Gastrocnemius medialis (tissue), 4 donors: Measurements from ENCODE around the gene PGAP1. TPM values are rescaled to one million over a fixed set of nuclear protein-coding genes. Genes with fewer than 3 reads are reported as not detected.
A peak's percentile ranks its signal among the peaks of the same experiment; 100 is the strongest.

Experiments used
- ATAC-seq, 2 donors: fragments of 150-250 bp; one replicate each; pipeline ENCODE4 v1.9.1; 2016
- DNase-seq, 2 donors: peaks; one replicate each; pipeline ENCODE4 v3.0.0-alpha.2; 2019
- H3K27ac ChIP-seq, 4 donors: fragments of 200-600 bp; sonication (generic); 1 replicate in 1 of 4; 2 replicates in 3 of 4; pipeline ENCODE4 v1.5.1; 2016 to 2018; ENCODE audit warnings: mild to moderate bottlenecking in 2 of 4, moderate library complexity in 1 of 4
- H3K27me3 ChIP-seq, 3 donors: fragments of 200-600 bp; sonication (generic) in 2 of 3; 1 replicate in 1 of 3; 2 replicates in 2 of 3; pipeline versions ENCODE4 v1.5.1 to v1.6.0; 2016 to 2019; ENCODE audit warnings: mild to moderate bottlenecking in 1 of 3, moderate library complexity in 1 of 3
- H3K36me3 ChIP-seq, 2 donors: fragments of 200-600 bp; sonication (generic) in 1 of 2; one replicate each; pipeline ENCODE4 v1.5.1; 2017 to 2018
- H3K4me1 ChIP-seq, 2 donors: fragments of 200-600 bp; sonication (generic) in 1 of 2; one replicate each; pipeline ENCODE4 v1.5.1; 2016 to 2017; ENCODE audit warnings: mild to moderate bottlenecking in 2 of 2
- H3K4me3 ChIP-seq, 4 donors: fragments of 200-600 bp; sonication (generic) in 3 of 4; 1 replicate in 1 of 4; 2 replicates in 3 of 4; pipeline ENCODE4 v1.5.1; 2016 to 2019; ENCODE audit warnings: mild to moderate bottlenecking in 2 of 4
- H3K9me3 ChIP-seq, 3 donors: fragments of 200-600 bp; sonication (generic) in 2 of 3; 1 replicate in 1 of 3; 2 replicates in 2 of 3; pipeline ENCODE4 v1.5.1; 2016 to 2019
- POLR2A ChIP-seq, 2 donors: fragments of 450-650 bp; IDR thresholded peaks; one replicate each; pipeline ENCODE4 v1.6.1; 2017; ENCODE audit warnings: antibody characterized with exemption in 2 of 2, mild to moderate bottlenecking in 2 of 2, moderate library complexity in 2 of 2
- in situ Hi-C, 4 donors: fragments of 200-750 bp; cut with MboI; loops; one replicate each; pipeline versions ENCODE4 v1.15.0 to v1.8.0; 2017; ENCODE audit warnings: low sequenced_read_pairs in 4 of 4
- intact Hi-C: fragments of 100-400 bp; cut with DNase I; formaldehyde crosslinking; loops from one replicate; pipeline ENCODE4 v1.15.1; 2023; ENCODE audit warnings: low total_unique reads
- total RNA-seq, 4 donors: library from RNA; depleted of rRNA; stranded (reverse); fragments of >200 nt; gene quantifications; one replicate each; pipeline versions ENCODE4 v1.1.0 to v1.2.3, GENCODE V29; 2016
- TF ChIP-seq, protein P1 (sequence below), 5 experiments: fragments of 450-650 bp in 3 of 5; fragments of 200-600 bp in 2 of 5; sonication (generic) in 2 of 5; IDR thresholded peaks in 4 of 5; conservative IDR thresholded peaks in 1 of 5; 1 replicate in 4 of 5; 2 replicates in 1 of 5; pipeline ENCODE4 v1.5.1; 2016 to 2019; ENCODE audit warnings: antibody characterized with exemption in 5 of 5, mild to moderate bottlenecking in 3 of 5, moderate library complexity in 3 of 5

Gene PGAP1
- total RNA-seq, 4 donors from 2014 or later: 1.3 to 3.7 (median 1.8) TPM

DNA sequence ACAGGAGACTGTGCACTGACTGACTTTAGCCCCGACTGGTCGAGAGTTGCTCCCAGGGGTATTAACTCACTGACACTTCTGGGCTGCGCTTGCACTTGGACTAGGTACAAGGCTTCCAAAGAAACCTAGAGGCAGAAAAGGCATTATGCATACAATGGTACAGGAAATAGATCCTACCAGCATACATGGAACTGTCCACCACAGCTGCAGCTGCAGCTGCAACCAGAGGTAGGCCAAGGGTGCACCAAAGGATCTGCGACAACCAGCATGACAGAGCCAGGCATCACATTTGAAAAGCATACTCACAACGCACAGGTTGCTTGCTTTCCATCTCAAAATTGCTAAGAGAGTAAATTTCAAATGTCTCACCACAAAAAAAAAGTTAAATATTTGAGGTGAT is 22.6 kb upstream of the PGAP1 start:
- Histone ChIP-seq H3K27ac (no peak overlapping the region), H3K27me3 (no peaks in the 10 kb centered on the region), H3K36me3 (no peaks in the 10 kb centered on the region), H3K4me1 (no peaks in the 10 kb centered on the region), H3K4me3 (no peak overlapping the region), H3K9me3 (no peaks in the 10 kb centered on the region)
- DNase-seq (no peak), ATAC-seq (no peak)
- no peak for TF ChIP-seq POLR2A (IDR thresholded peaks at IDR 0.05)
- TF ChIP-seq, protein P1, sequence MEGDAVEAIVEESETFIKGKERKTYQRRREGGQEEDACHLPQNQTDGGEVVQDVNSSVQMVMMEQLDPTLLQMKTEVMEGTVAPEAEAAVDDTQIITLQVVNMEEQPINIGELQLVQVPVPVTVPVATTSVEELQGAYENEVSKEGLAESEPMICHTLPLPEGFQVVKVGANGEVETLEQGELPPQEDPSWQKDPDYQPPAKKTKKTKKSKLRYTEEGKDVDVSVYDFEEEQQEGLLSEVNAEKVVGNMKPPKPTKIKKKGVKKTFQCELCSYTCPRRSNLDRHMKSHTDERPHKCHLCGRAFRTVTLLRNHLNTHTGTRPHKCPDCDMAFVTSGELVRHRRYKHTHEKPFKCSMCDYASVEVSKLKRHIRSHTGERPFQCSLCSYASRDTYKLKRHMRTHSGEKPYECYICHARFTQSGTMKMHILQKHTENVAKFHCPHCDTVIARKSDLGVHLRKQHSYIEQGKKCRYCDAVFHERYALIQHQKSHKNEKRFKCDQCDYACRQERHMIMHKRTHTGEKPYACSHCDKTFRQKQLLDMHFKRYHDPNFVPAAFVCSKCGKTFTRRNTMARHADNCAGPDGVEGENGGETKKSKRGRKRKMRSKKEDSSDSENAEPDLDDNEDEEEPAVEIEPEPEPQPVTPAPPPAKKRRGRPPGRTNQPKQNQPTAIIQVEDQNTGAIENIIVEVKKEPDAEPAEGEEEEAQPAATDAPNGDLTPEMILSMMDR (IDR thresholded peaks at IDR 0.05 in 4 of 5, conservative IDR thresholded peaks at IDR 0.05 in 1 of 5): no peak
- in situ Hi-C loops (no loop called here), intact Hi-C loops (no loop called here)

DNA sequence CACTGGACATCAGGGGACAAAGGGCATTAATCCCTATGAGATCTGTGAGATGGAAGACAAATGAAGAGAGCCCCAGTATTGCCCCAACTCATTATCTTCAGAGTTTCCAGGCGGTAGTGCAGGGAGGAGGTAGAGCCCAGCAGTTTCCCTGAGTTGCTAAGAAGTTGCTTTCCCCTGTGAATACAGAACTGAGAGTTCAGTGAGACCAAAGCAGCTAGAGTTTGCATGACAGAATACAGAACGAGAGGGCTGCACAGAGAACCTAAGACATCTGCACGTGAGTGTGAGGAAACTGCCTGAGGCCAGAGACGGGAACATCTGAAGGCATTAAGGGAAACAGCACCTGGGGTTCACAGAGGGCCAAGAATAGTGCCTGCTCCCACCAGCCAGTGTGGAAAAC is 18.1 kb upstream of the PGAP1 start:
- H3K9me3 ChIP-seq: no peaks in the 10 kb centered on the region
- intact Hi-C loops: no loop called here
- no peaks in the 10 kb centered on the region for H3K36me3 ChIP-seq
- H3K4me3 ChIP-seq: no peak overlapping the region
- in situ Hi-C loops: no loop called here
- peaks cover 5 to 7% of the 10 kb centered on the region in 2 donors for H3K4me1 ChIP-seq
- ATAC-seq (no peak), DNase-seq (no peak)
- no peak overlapping the region for H3K27ac ChIP-seq
- no peaks in the 10 kb centered on the region for H3K27me3 ChIP-seq
- no peak for TF ChIP-seq POLR2A (IDR thresholded peaks at IDR 0.05)
- TF ChIP-seq, protein P1 (IDR thresholded peaks at IDR 0.05 in 4 of 5, conservative IDR thresholded peaks at IDR 0.05 in 1 of 5): no peak

DNA sequence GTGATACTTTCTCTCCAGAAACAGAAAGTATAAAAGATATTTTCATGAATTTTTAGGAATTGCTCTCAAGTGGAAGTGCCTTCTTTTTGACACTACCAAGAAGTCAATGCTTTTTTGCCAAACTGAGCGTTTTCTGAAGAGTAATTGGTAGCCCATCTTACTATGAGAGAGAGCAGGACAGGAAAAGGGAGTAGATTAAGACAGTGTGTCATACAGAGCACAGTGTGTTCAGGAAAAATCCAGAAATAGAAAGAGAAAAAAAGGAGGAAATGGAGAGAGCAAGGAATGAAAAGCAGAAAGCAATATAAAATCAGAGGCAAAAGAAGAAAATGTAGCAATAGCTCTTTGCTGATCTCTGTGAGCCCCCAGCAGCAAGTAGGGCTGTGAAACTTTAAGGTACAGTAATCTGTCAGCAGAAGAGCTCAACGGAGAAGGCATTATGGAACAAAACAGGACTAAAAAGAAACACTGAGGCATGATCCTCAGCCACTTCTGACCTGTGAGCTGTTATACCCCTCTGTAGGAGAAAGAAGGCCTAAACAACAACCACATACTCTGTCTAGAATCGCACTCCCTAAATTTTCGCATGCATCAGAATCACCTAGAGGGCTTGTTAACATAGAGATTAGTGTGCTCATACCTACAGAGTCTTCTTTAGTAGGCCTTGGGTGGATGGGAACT is 15.0 kb upstream of the PGAP1 start:
- Histone ChIP-seq H3K27me3 (no peaks in the 10 kb centered on the region), H3K9me3 (no peaks in the 10 kb centered on the region), H3K27ac (peak overlapping the region in 1 of 4 donors; percentile 3), H3K4me1 (peaks cover 5 to 7% of the 10 kb centered on the region in 2 donors), H3K36me3 (no peaks in the 10 kb centered on the region), H3K4me3 (no peak overlapping the region)
- ATAC-seq (peak in 1 of 2 donors; percentile 77), DNase-seq (no peak)
- intact Hi-C loops: no loop called here
- in situ Hi-C loops: no loop called here
- TF ChIP-seq, protein P1 (IDR thresholded peaks at IDR 0.05 in 4 of 5, conservative IDR thresholded peaks at IDR 0.05 in 1 of 5): no peak
- no peak for TF ChIP-seq POLR2A (IDR thresholded peaks at IDR 0.05)

DNA sequence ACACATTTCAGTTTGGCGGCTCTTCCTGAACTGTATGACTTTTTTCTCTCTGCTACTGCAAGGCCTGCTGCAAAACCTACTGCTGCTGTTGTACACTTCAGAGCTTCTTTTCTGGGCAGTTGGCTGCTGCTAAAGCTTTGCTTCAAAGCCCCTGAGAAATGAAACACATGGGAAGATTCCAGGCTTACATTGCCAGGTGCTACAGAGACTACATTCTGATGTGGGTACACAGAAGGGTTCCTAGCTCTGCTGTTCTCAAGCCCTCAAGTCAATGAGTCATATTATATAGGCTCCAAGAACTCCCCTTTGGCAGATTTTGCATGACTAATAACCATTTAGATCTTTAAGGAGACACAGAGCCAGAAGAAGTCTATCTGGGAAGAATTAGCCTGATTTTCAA is 12.9 kb upstream of the PGAP1 start:
- peaks cover 5 to 7% of the 10 kb centered on the region in 2 donors for H3K4me1 ChIP-seq
- ATAC-seq: no peak
- intact Hi-C loops: no loop called here
- DNase-seq: no peak
- no peaks in the 10 kb centered on the region for H3K27me3 ChIP-seq
- in situ Hi-C loops: no loop called here
- TF ChIP-seq POLR2A (IDR thresholded peaks at IDR 0.05): no peak
- TF ChIP-seq, protein P1 (IDR thresholded peaks at IDR 0.05 in 4 of 5, conservative IDR thresholded peaks at IDR 0.05 in 1 of 5): no peak
- no peak overlapping the region for H3K27ac ChIP-seq
- H3K4me3 ChIP-seq: no peak overlapping the region
- no peaks in the 10 kb centered on the region for H3K9me3 ChIP-seq
- no peaks in the 10 kb centered on the region for H3K36me3 ChIP-seq

DNA sequence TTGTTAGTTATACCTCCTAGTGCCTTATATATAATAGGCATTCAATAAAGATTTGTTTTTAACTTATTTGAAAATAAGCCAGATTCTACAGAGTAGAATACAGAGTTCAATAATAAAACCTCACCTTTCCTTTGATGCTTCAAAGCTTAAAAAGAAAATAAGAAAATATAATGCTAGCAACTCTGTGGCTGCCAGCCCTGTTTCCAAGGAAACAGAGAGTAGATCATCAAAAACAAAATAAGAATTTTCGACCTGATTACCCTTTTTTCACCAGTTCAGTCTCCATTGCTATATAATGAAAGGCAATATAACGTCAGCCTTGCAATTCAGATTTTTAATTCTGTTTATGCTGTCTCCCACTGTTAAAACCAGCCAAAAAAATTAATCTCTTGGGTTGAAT is 8.9 kb upstream of the PGAP1 start:
- Histone ChIP-seq H3K27me3 (no peaks in the 10 kb centered on the region), H3K4me1 (no peaks in the 10 kb centered on the region), H3K36me3 (no peaks in the 10 kb centered on the region), H3K9me3 (no peaks in the 10 kb centered on the region), H3K27ac (no peak overlapping the region), H3K4me3 (no peak overlapping the region)
- DNase-seq (no peak), ATAC-seq (no peak)
- intact Hi-C loops: no loop called here
- in situ Hi-C loops: no loop called here
- no peak for TF ChIP-seq POLR2A (IDR thresholded peaks at IDR 0.05)
- TF ChIP-seq, protein P1 (IDR thresholded peaks at IDR 0.05 in 4 of 5, conservative IDR thresholded peaks at IDR 0.05 in 1 of 5): no peak
